Lower leg skin (tissue), 3 donors: Measurements from ENCODE around the gene LTC4S.

Experiments used
- CTCF ChIP-seq, 3 donors: fragments of 450-650 bp; IDR thresholded peaks; one replicate each; pipeline ENCODE4 v1.5.1; 2016; ENCODE audit warnings: antibody characterized with exemption in 3 of 3, mild to moderate bottlenecking in 3 of 3, moderate library complexity in 2 of 3
- POLR2A ChIP-seq, 2 donors: fragments of 450-650 bp; IDR thresholded peaks; one replicate each; pipeline ENCODE4 v1.6.1; 2016 to 2017; ENCODE audit warnings: antibody characterized with exemption in 2 of 2, mild to moderate bottlenecking in 1 of 2, moderate library complexity in 1 of 2

- no peak for TF ChIP-seq CTCF (IDR thresholded peaks at IDR 0.05)
- no peak for TF ChIP-seq POLR2A (IDR thresholded peaks at IDR 0.05)
These were observed 25.7 kb downstream of the LTC4S start for GRCh38 chr5:179819296-179820126.
